Transverse colon (tissue), 4 donors: ENCODE data around the gene GSC. TPM values are rescaled to one million over a fixed set of nuclear protein-coding genes. Genes with fewer than 3 reads are reported as not detected.

ENCODE experiments used
- DNase-seq: peaks from one replicate; pipeline ENCODE4 v3.0.0-alpha.2; 2019
- H3K27ac ChIP-seq, 4 donors: fragments of 200-600 bp; sonication (generic); 2 replicates each; pipeline ENCODE4 v1.5.1; 2016 to 2018; ENCODE audit warnings: inconsistent platforms in 4 of 4
- H3K27me3 ChIP-seq: fragments of 200-600 bp; sonication (generic); 2 replicates; pipeline ENCODE4 v1.5.1; 2017; ENCODE audit warnings: inconsistent platforms
- H3K36me3 ChIP-seq, 4 donors: fragments of 200-600 bp; sonication (generic); 2 replicates each; pipeline ENCODE4 v1.5.1; 2017 to 2019; ENCODE audit warnings: inconsistent platforms in 4 of 4
- H3K4me1 ChIP-seq, 4 donors: fragments of 200-600 bp; sonication (generic); 2 replicates each; pipeline ENCODE4 v1.5.1; 2017 to 2020; ENCODE audit warnings: inconsistent platforms in 4 of 4
- H3K4me3 ChIP-seq, 4 donors: fragments of 200-600 bp; sonication (generic); 1 replicate in 1 of 4; 2 replicates in 3 of 4; pipeline versions ENCODE4 v1.5.1 to v1.6.1; 2017 to 2019; ENCODE audit warnings: inconsistent platforms in 4 of 4
- H3K9me3 ChIP-seq, 2 donors: fragments of 200-600 bp; sonication (generic); 2 replicates each; pipeline ENCODE4 v1.5.1; 2017 to 2019; ENCODE audit warnings: inconsistent platforms in 2 of 2
- EP300 ChIP-seq: sonication (generic); formaldehyde crosslinking; IDR thresholded peaks from one replicate; pipeline ENCODE4 v1.6.1; 2017; ENCODE audit warnings: antibody characterized with exemption, low read depth
- POLR2A ChIP-seq: fragments of 450-650 bp; IDR thresholded peaks from one replicate; pipeline ENCODE4 v1.6.1; 2016; ENCODE audit warnings: antibody characterized with exemption, mild to moderate bottlenecking, moderate library complexity
- POLR2AphosphoS5 ChIP-seq, 3 donors: sonication (generic); formaldehyde crosslinking; IDR thresholded peaks; one replicate each; pipeline ENCODE4 v1.6.1; 2016; ENCODE audit warnings: antibody characterized with exemption in 3 of 3
- WGBS, 2 donors: methylation state at CpG; one replicate each; pipeline ENCODE4 v1.1.5; 2018; ENCODE audit warnings: low coverage in 1 of 2; 5-methylcytosine and 5-hydroxymethylcytosine counted together
- in situ Hi-C, 4 donors: fragments of 200-750 bp; cut with MboI; loops; one replicate each; pipeline versions ENCODE4 v1.15.0 to v1.15.1; 2017; ENCODE audit warnings: low sequenced_read_pairs in 3 of 4, low pct_ligation_motif_present in 1 of 4, low pct_unique_long_range_greater_than_20kb in 1 of 4
- intact Hi-C: fragments of 100-400 bp; cut with DNase I; formaldehyde crosslinking; loops from one replicate; pipeline ENCODE4 v1.15.1; 2023; ENCODE audit warnings: low total_unique reads
- total RNA-seq, 4 donors: library from RNA; depleted of rRNA; stranded (reverse); fragments of >200 nt; gene quantifications; one replicate each; pipeline ENCODE4 v1.1.0, GENCODE V29; 2016
- TF ChIP-seq, protein P1 (sequence below), 5 experiments: fragments of 200-600 bp in 3 of 5; fragments of 450-650 bp in 2 of 5; sonication (generic) in 3 of 5; IDR thresholded peaks; 1 replicate in 2 of 5; 2 replicates in 3 of 5; pipeline ENCODE4 v1.5.1; 2016 to 2017; ENCODE audit warnings: antibody characterized with exemption in 5 of 5, inconsistent platforms in 3 of 5, mild to moderate bottlenecking in 2 of 5, moderate library complexity in 1 of 5

GSC gene
- total RNA-seq, 4 donors from 2014 or later: 0.32 TPM; not detected in 3

GRCh38 chr14:94761348-94761996 is 8.4 kb downstream of the GSC start:
- in situ Hi-C loops (no loop called here), intact Hi-C loops (no loop called here)
- DNase-seq: no peak
- H3K36me3 ChIP-seq: no peaks in the 10 kb centered on the region
- H3K27ac ChIP-seq: no peak overlapping the region
- TF ChIP-seq POLR2A: no peak
- TF ChIP-seq EP300: no peak
- peak in 1 of 3 donors; percentile 33 for TF ChIP-seq POLR2AphosphoS5 (IDR thresholded peaks at IDR 0.05)
- TF ChIP-seq, protein P1, sequence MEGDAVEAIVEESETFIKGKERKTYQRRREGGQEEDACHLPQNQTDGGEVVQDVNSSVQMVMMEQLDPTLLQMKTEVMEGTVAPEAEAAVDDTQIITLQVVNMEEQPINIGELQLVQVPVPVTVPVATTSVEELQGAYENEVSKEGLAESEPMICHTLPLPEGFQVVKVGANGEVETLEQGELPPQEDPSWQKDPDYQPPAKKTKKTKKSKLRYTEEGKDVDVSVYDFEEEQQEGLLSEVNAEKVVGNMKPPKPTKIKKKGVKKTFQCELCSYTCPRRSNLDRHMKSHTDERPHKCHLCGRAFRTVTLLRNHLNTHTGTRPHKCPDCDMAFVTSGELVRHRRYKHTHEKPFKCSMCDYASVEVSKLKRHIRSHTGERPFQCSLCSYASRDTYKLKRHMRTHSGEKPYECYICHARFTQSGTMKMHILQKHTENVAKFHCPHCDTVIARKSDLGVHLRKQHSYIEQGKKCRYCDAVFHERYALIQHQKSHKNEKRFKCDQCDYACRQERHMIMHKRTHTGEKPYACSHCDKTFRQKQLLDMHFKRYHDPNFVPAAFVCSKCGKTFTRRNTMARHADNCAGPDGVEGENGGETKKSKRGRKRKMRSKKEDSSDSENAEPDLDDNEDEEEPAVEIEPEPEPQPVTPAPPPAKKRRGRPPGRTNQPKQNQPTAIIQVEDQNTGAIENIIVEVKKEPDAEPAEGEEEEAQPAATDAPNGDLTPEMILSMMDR (IDR thresholded peaks at IDR 0.05): no peak
- no peaks in the 10 kb centered on the region for H3K4me1 ChIP-seq
- no peak overlapping the region for H3K4me3 ChIP-seq
- peaks cover 66% of the 10 kb centered on the region for H3K27me3 ChIP-seq
- H3K9me3 ChIP-seq: no peaks in the 10 kb centered on the region
- 66 to 75% methylated on average over 6 to 12 of the region's 12 CpGs for WGBS, 2 donors

GRCh38 chr14:94756310-94756882 is 13.5 kb downstream of the GSC start:
- Histone ChIP-seq H3K27ac (no peak overlapping the region), H3K27me3 (peaks cover 20% of the 10 kb centered on the region), H3K36me3 (no peaks in the 10 kb centered on the region), H3K9me3 (no peaks in the 10 kb centered on the region), H3K4me1 (no peaks in the 10 kb centered on the region), H3K4me3 (no peak overlapping the region)
- intact Hi-C loops: no loop called here
- DNase-seq: no peak
- WGBS, 2 donors: 50 to 71% methylated on average over 1 to 3 of the region's 3 CpGs
- TF ChIP-seq EP300 (no peak), POLR2A (no peak), POLR2AphosphoS5 (IDR thresholded peaks at IDR 0.05) (no peak)
- TF ChIP-seq, protein P1 (IDR thresholded peaks at IDR 0.05): no peak
- in situ Hi-C loops: no loop called here

DNA sequence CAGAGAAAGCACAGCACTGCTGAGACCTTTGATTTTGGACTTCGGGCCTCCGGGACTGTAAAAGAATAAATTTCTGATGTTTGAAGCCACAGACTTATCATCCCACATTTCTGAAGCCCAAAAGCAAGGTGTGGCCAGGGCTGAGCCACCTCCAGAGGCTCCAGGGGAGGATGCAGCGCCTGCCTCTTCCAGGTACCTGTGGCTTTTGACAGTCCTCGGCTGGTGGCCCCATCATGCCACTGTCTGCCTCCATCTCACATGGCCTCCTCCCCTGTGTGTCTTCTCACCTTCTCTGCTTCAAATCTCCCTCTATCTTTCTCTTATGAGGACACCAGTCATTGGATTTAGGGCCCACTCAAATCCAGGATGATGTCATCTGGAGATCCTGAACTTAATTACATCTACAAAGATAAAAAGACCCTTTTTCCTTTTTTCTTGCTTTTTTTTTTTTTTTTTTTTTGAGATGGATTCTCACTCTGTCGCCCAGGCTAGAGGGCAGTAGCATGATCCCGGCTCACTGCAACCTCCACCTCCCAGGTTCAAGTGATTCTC is 15.4 kb downstream of the GSC start:
- 60 to 78% methylated on average over 2 to 6 of the region's 6 CpGs for WGBS, 2 donors
- no peaks in the 10 kb centered on the region for H3K9me3 ChIP-seq
- no peaks in the 10 kb centered on the region for H3K4me1 ChIP-seq
- H3K27me3 ChIP-seq: peaks cover 2% of the 10 kb centered on the region
- TF ChIP-seq POLR2A (no peak), EP300 (no peak), POLR2AphosphoS5 (IDR thresholded peaks at IDR 0.05) (no peak)
- TF ChIP-seq, protein P1 (IDR thresholded peaks at IDR 0.05): no peak
- H3K4me3 ChIP-seq: no peak overlapping the region
- intact Hi-C loops (no loop called here), in situ Hi-C loops (no loop called here)
- H3K36me3 ChIP-seq: no peaks in the 10 kb centered on the region
- DNase-seq: no peak
- H3K27ac ChIP-seq: no peak overlapping the region

DNA sequence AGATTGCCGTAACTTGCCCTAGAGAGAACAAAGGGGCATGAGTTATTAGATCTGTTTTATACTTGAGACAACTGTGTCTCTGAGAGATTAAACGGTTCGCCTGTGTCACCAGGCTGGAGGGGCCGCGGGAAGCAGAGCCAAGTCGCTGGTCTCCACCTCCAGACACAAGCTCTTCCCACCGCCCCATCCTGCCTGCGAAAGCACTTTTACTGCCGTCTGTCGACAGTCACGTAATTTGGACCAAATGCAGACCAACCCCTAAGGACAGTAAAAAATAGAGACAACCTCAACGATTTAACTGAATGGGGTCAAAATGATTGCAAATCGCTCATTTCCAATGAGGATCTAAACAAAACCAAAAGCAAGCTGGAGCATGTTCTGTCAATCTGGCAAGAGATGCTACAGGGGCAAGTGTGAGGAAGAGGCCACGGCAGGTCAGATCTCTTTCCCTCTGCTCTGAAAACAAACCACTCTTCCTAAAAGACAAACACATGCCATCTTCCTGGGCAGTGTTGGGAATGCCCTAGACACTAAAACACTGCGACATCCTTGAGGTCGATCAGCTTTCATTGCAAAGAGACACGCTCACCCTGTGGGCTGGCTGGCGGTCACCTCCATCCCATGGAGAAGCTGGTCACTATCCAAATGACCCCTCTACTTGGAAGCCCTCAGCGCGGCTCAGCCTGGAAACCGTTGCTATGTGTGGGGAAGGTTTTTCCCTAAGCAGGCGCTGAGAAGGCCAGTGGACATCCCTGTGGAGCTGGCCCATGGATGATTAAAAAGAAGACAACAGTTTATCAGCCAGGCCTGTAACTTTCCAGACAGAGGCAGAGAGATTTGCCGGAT is 17.1 kb downstream of the GSC start:
- 59 to 71% methylated on average over 4 to 23 of the region's 23 CpGs for WGBS, 2 donors
- TF ChIP-seq, protein P1 (IDR thresholded peaks at IDR 0.05): no peak
- no peak for TF ChIP-seq EP300
- no peak for TF ChIP-seq POLR2A
- TF ChIP-seq POLR2AphosphoS5 (IDR thresholded peaks at IDR 0.05): no peak

More for the DNA sequence above, 17.1 kb downstream of the GSC start:
- H3K4me1 ChIP-seq: no peaks in the 10 kb centered on the region
- DNase-seq: no peak
- H3K9me3 ChIP-seq: no peaks in the 10 kb centered on the region
- intact Hi-C loops (no loop called here), in situ Hi-C loops (no loop called here)
- no peak overlapping the region for H3K4me3 ChIP-seq
- H3K27ac ChIP-seq: no peak overlapping the region
- peaks cover 6% of the 10 kb centered on the region for H3K27me3 ChIP-seq
- H3K36me3 ChIP-seq: no peaks in the 10 kb centered on the region
